GM18511 (cell line): ENCODE results near the gene SCGB1C2.
"Not testable (repeated sequence)": the region's sequence is repeated elsewhere in the genome, so short reads cannot be mapped to it uniquely, and the experiment has no call there.

Source experiments
- ATAC-seq: cut with Tn5 transposase; IDR thresholded peaks from one replicate; pipeline ENCODE4 v1.9.1; 2021; ENCODE audit warnings: mild to moderate bottlenecking, moderate library complexity; ENCODE audit not compliant: unreplicated experiment

SCGB1C2 gene

DNA sequence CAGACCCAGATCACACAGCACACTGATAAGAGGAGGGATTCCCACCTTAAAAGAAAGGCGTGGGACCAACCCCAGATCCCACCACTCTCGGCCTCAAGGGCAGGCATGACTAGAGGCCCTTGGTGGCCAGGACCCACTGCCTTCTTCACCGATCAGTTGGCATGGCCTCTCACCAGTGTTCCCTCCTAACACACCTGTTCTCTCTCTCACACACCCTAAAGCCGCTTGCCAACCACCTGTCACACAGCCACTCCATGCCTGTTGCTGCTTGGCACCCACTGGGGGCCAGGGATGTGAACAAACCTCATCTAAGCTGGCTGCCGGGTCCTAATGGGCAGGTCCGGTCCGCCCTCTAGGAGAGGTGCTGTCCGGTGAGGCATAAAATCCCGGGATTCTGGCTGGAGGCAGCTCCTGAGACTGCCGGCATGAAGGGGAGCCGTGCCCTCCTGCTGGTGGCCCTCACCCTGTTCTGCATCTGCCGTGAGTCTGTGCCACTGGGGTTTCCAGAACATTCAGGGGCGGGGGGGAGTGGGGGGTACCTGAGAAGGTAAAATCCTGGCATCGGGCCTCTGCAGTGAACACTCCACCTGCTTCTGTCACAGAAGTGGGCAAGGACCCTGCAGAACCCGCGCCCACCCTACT lies at the start of gene SCGB1C2:
Gene SCGB1C2 (plus strand): TSS at position 404 of the 642 bp plus-strand sequence. CDS start 22 bp downstream, at position 426.
- ATAC-seq = not testable (repeated sequence)

GRCh38 chr17:113111-113510 lies 24.3 kb upstream of the SCGB1C2 start:
- not testable (repeated sequence) for ATAC-seq

DNA sequence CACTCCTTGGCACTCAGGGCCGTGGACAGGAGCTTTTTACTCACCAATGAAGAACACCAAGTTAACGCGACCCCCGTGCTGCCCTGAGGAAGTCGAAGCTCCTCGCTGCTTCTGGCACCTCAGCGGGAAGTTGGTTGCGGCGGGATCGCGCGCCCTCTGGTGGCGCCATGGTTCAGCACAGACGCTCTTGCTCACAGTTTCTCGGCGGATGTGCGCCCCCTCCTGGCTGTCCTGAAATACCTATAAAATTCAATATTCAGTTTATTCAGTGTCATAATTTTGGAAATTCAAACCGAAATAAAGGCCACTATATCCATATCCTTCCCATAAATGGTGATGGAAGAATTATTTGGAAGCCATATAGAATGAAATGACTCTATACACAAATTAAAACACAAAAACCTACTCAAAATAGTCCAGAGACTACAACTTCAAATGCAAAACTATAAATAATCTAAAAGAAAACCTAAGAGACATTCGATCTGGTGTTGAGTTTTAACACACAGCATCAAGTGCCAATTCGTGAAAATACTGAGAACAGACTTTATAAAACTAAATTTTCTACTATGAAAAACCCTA lies 18.9 kb upstream of the SCGB1C2 start:
- ATAC-seq = not testable (repeated sequence)

- ATAC-seq = not testable (repeated sequence)
Observed at GRCh38 chr17:133932-134331, 3.4 kb upstream of the SCGB1C2 start.

GRCh38 chr17:134332-134785 lies 3.0 kb upstream of the SCGB1C2 start:
- peak; percentile 83 for ATAC-seq

DNA sequence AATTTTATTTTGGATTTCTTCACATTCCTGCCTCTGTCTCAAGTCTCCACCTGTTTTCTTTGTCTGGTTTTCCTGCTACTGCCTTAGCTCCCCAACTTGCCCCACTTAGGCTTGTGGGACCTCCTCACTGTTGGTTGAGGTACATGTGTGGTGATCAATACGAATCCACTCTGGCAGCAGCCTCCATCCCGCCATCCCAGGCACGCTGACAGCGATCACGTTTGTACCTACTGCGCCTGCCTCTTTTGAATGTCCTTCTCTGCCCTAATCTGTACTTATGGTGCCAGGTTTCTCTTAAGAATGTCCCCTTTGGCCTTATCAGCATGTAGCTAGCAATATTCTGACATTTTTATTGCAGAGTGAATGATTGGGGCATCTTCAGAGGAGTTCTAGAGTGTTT lies 2.3 kb upstream of the SCGB1C2 start:
- not testable (repeated sequence) for ATAC-seq

DNA sequence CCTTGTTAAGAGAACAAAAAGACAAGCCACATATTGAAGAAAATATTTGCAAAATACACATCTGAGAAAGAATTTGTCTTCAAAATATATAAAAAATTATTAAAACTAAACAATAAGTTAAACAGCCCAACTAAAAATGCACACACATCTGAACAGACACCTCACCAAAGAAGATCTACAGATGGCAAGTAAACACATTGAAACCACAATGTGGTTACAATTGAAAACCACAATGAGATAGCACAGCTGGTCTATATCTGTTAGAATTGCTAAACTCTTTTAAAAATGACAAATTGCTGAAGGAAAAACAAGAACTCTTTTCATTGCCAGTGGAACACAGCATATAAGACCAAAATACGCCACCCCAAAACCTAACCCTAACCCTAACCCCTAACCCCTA lies 1.5 kb upstream of the SCGB1C2 start:
- not testable (repeated sequence) for ATAC-seq

- peak; percentile 65 for ATAC-seq
Observed at GRCh38 chr17:136531-136930, 838 bp upstream of the SCGB1C2 start.

- not testable (repeated sequence) for ATAC-seq
Observed at GRCh38 chr17:139401-140205, 2.2 kb downstream of the SCGB1C2 start.

GRCh38 chr17:142102-142661 lies 4.8 kb downstream of the SCGB1C2 start:
- ATAC-seq = no peak

DNA sequence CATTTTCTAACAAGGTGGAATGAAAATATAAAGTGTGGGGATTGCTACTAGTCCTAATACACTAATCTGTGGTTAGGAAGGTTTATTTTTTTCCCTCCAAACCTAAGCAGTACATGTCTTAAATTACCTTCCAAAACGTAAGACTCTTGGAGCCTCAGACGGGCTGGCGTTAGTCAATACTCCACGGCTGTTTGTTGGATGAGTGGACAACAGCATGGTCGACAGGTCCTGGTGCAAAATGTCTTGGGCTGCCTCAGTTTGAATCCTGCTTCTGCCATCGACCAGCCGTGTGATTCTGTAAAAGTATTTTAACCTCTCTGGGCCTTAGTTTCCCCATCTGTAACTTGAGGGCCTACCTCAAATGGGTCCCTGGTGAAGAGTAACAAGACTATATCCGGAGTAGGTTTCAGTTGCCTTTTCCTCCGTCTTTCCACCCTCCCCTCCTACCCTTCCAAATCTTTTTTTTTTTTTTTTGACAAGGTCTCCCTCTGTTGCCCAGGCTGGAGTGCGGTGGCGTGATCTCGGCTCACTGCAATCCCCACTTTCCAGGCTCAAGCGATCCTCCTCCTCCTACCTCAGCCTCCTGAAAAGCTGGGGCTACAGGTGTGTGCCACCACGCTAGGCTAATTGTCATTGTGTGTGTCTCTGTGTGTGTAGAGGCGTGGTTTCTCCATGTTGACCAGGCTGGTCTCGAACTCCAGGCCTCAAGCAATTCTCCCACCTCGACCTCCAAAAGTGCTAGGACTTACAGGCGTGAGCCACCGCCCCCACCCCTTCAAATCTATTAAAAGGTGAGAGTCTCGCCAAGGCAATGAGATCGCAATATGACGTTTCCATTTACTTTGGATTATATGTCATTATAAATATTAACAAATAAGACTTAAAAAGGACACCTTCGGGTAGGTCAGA lies 5.8 kb downstream of the SCGB1C2 start:
- ATAC-seq = no peak

- ATAC-seq = no peak
Observed at GRCh38 chr17:143785-144281, 6.5 kb downstream of the SCGB1C2 start.

GRCh38 chr17:144936-145670 lies 7.7 kb downstream of the SCGB1C2 start:
- no peak for ATAC-seq

DNA sequence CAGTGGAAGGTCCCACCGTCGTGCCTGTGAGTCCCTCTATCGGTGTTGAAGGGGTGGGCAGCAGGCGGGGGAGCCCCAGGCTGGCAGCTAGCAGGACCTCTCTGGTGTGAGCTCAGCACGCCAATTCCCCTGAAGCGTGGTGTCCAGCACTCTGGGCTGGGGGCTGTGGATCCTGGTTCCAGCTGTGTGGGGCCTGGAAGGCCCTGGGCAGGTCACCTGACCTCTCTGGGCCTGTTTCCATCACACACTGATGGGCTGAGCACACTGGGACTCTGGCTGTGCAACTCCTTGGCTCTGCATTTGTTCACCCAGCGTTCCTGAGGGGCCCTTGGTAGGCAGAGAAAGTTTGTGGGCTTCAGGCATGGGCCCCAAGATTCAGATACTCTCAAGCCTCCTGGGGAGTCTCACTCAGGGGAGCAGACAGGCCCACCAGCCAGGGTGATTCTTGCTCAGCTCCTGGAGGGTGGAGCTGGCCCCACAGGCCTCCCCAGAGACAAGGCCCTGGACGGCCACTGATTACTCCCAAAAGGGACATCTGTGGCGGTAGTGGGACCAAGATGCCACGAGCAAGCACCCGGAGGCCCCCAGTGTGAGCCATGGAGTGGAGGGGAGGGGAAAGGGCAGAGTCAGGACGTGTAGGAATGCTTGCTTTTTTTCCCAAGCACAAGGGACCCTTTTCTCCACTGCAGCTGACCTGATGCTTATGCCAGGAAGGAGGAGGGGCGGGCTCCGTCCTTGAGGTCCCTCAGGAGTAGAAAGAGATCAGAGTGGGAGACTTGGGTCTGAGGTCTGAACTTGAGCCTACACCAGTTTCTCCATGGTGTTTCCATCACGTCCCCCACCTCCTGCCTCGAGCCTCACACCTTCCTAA lies 8.5 kb downstream of the SCGB1C2 start:
- ATAC-seq = no peak

- no peak for ATAC-seq
Observed at GRCh38 chr17:146546-146945, 9.2 kb downstream of the SCGB1C2 start.

DNA sequence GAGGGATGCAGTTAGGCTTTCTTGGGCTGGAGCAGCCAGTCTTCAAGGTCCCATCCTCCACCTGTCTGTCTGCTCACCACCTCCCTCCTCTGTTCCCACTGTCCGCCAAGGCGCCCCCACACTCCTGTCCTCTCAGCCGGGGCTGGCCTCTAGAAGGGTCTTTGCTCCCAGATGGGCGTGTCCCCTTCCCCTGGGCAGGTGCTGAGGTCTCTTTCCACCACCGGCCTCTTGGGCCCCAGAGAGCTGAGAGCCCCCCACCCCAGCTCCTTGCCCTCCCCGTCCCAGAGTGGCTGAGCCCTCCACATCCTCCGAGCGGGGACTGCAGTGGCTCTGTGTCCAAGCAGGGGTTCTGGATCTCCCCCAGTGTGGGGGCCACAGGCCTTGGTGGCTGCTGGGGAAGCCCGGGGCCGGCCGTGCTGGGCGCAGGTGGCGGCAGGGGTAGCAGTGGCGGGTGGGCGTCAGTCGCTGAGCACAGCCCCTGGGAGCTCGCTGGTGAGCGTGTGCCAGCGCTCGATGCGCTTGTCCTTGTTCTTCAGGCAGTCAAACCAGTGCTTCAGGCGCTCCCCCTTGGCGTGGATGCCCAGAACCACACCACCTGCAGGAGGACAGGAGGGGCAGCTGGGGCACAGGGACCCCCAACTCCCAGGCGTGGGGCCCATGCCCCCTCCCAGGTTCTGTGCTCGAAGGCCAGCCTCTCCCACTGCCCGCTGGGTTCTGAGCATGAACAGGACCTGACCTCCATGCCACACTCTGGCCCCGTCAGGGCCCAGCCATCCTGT lies 9.8 kb downstream of the SCGB1C2 start:
- no peak for ATAC-seq

DNA sequence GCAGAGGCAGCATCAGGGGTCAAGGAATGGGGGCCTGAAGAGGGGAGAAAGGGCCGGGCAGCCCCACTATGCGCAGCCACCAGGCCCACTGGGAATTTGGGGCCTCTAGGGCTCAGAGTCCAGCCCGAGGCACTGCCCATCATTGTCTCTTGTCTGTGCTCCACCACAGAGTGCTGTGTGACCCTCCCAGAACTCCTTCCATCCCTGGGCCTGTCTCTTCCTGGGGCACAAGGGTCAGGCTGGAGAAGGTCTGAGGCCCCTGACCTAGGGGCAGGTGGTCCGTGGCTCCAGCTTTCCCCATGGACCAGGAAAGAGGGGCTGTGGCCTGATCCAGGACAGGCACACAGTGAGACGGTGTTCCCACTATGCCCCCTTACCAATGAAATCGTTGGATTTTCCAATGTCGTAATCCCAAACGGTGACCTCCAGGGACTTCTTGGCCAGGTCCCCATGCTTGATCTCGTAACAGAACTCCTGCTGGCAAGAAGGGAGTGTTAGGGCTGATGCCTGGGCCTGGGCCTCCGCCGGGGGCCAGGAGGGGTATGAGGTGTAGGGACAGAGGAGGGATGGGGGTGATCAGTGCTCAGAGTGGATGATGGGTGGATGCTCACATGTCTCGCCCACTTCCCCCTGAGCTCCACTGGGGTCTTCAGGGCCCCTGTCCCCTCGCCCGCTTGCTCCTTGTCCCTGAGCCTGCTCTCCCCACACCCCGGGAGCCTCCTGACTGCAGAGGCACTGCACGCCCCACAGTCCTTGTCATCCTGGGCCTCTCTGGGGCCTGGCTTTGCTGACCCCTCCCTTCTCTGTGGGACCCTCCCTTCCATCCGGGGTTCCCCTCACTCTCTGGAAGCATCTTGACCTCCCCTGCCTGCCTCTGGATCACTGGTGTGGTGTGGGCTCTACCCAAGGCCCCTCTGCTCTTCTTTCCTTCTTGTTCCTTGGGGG lies 10.7 kb downstream of the SCGB1C2 start:
- no peak for ATAC-seq
